ENCODE results near the gene MRC1. TPM values are rescaled to one million over a fixed set of nuclear protein-coding genes. Genes with fewer than 3 reads are reported as not detected.

MRC1 gene
- total RNA-seq, 1 donor from 2014 or later: 0.07 TPM

DNA sequence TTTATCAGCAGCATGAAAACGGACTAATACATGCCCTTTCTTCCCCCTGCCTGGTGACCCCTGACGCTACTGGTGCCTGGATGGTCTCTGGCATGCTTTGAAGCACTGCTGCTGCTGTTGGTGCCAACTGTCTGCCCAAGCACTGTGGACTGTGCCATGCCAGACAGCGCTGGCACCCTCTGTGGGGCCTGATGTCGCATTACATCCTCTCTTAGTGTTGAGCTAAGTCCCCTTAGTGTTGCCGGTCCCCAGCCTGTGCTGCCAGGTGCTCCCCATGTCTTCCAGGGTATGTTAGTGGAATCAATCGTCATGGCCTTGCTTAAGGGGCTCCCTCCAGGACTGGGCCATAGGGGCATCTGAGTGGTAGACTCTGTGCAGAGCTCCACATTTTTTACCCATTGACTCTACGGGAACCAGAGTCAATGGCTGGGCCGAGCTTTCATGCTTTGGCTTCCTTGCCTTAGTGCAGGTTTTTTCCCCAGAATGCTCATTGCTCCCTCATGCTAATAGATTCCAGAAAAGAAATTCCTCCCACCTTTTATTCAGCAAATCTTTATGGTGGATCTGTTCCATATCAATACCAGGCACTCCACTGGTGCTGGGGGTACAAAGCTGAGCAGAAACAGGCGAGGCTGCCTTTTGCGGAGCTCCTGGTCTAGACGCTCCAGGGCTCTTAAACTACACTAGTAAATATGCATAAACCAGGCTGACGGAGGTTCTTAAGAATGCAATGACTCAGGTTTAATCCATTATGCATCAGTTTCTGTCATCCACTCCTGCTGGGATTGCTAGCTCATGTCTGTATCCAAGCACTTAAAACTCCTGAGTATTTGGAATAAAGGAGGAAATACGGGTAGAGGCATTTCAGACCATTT lies 21.8 kb upstream of the MRC1 start:
- peak; percentile 97 for DNase-seq (ENCODE audit: low read depth)
- H3K27ac ChIP-seq (ENCODE audit: low read depth, low read length): peak overlapping the region; percentile 87
- no peaks in the 10 kb centered on the region for H3K9me3 ChIP-seq (ENCODE audit: insufficient read depth, low read depth, low read length)
- H3K79me2 ChIP-seq (ENCODE audit: insufficient read depth, low read length): no peaks in the 10 kb centered on the region
- peak overlapping the region; percentile 19 for H3K4me3 ChIP-seq (ENCODE audit: insufficient read depth, low read depth, low read length)
- TF ChIP-seq, protein P1, sequence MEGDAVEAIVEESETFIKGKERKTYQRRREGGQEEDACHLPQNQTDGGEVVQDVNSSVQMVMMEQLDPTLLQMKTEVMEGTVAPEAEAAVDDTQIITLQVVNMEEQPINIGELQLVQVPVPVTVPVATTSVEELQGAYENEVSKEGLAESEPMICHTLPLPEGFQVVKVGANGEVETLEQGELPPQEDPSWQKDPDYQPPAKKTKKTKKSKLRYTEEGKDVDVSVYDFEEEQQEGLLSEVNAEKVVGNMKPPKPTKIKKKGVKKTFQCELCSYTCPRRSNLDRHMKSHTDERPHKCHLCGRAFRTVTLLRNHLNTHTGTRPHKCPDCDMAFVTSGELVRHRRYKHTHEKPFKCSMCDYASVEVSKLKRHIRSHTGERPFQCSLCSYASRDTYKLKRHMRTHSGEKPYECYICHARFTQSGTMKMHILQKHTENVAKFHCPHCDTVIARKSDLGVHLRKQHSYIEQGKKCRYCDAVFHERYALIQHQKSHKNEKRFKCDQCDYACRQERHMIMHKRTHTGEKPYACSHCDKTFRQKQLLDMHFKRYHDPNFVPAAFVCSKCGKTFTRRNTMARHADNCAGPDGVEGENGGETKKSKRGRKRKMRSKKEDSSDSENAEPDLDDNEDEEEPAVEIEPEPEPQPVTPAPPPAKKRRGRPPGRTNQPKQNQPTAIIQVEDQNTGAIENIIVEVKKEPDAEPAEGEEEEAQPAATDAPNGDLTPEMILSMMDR (IDR thresholded peaks at IDR 0.05; ENCODE audit: insufficient read depth, low read depth, low read length): no peak
- TF ChIP-seq EZH2 (IDR thresholded peaks at IDR 0.05; ENCODE audit: insufficient read depth, low read length): no peak
- no peaks in the 10 kb centered on the region for H3K36me3 Mint-ChIP-seq (ENCODE audit: low read depth, unreplicated experiment)
- H3K9ac ChIP-seq (ENCODE audit: low read length): peak overlapping the region; percentile 65
- H4K20me1 ChIP-seq (ENCODE audit: insufficient read depth, low read length): no peaks in the 10 kb centered on the region
- H2AFZ ChIP-seq (ENCODE audit: low read depth, low read length): peak overlapping the region; percentile 70
- peaks cover 42% of the 10 kb centered on the region for H3K4me1 ChIP-seq (ENCODE audit: insufficient read depth, low read length)
- peak overlapping the region; percentile 74 for H3K4me3 Mint-ChIP-seq (ENCODE audit: unreplicated experiment)
- peaks cover 40% of the 10 kb centered on the region for H3K4me1 Mint-ChIP-seq (ENCODE audit: low read depth, unreplicated experiment)
- peak overlapping the region; percentile 100 for H3K27ac Mint-ChIP-seq (ENCODE audit: unreplicated experiment)
- peak overlapping the region; percentile 74 for H3K4me2 ChIP-seq (ENCODE audit: low read length)
- no peaks in the 10 kb centered on the region for H3K27me3 ChIP-seq (ENCODE audit: insufficient read depth, low read length)
- H3K27me3 Mint-ChIP-seq (ENCODE audit: low read depth, unreplicated experiment): no peaks in the 10 kb centered on the region
- H3K36me3 ChIP-seq (ENCODE audit: insufficient read depth, low read length): no peaks in the 10 kb centered on the region
- peak; percentile 97 for FAIRE-seq
- no peaks in the 10 kb centered on the region for H3K9me3 Mint-ChIP-seq (ENCODE audit: unreplicated experiment)

DNA sequence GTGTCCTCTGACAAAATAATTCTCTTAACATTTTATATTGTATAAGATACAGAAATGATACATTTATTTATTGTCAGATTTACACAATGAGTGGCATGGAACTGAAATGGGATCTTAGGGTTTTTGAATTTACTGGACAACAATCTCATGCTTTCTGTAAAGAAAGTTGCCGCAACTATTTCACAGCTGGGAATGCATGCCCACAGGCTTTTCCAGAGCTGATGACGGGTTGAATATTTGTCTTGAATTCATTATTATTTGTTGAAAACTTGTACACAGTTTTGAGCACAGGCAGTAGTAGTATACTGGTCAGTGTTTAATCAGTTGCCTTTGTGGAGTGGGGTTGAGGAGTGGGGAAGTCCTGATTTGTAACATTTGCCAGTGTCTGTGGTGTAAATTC lies 20.5 kb upstream of the MRC1 start:
- Mint-ChIP-seq H3K27me3 (ENCODE audit: low read depth, unreplicated experiment) (no peaks in the 10 kb centered on the region), H3K36me3 (ENCODE audit: low read depth, unreplicated experiment) (no peaks in the 10 kb centered on the region), H3K9me3 (ENCODE audit: unreplicated experiment) (no peaks in the 10 kb centered on the region), H3K4me1 (ENCODE audit: low read depth, unreplicated experiment) (peaks cover 42% of the 10 kb centered on the region), H3K27ac (ENCODE audit: unreplicated experiment) (no peak overlapping the region), H3K4me3 (ENCODE audit: unreplicated experiment) (no peak overlapping the region)
- Histone ChIP-seq H3K9me3 (ENCODE audit: insufficient read depth, low read depth, low read length) (no peaks in the 10 kb centered on the region), H3K79me2 (ENCODE audit: insufficient read depth, low read length) (no peaks in the 10 kb centered on the region), H4K20me1 (ENCODE audit: insufficient read depth, low read length) (no peaks in the 10 kb centered on the region), H3K4me2 (ENCODE audit: low read length) (no peak overlapping the region), H3K27ac (ENCODE audit: low read depth, low read length) (peak overlapping the region; percentile 22), H3K9ac (ENCODE audit: low read length) (no peak overlapping the region), H3K36me3 (ENCODE audit: insufficient read depth, low read length) (no peaks in the 10 kb centered on the region), H2AFZ (ENCODE audit: low read depth, low read length) (no peak overlapping the region), H3K27me3 (ENCODE audit: insufficient read depth, low read length) (no peaks in the 10 kb centered on the region), H3K4me3 (ENCODE audit: insufficient read depth, low read depth, low read length) (no peak overlapping the region), H3K4me1 (ENCODE audit: insufficient read depth, low read length) (peaks cover 34% of the 10 kb centered on the region)
- DNase-seq (ENCODE audit: low read depth) (no peak), FAIRE-seq (no peak)
- TF ChIP-seq, protein P1 (IDR thresholded peaks at IDR 0.05; ENCODE audit: insufficient read depth, low read depth, low read length): no peak
- TF ChIP-seq EZH2 (IDR thresholded peaks at IDR 0.05; ENCODE audit: insufficient read depth, low read length): no peak

DNA sequence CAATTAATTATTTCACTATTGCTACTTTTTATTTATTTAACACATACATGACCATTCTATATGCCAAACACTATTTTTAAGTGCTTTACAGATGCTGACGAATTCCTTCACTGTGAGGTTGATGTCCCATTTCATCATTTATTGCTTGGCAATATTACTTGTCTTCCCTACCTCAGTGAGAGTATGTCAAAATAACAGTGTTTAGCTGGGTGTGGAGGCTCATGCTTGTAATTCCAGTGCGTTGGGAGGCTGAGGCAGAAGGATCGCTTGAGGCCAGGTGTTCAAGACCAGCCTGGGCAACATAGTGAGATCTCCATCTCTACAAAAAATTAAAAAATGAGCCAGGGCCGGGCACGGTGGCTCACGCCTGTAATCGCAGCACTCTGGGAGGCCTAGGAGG lies 19.8 kb upstream of the MRC1 start:
- no peak overlapping the region for H3K4me3 Mint-ChIP-seq (ENCODE audit: unreplicated experiment)
- H3K4me1 ChIP-seq (ENCODE audit: insufficient read depth, low read length): peaks cover 26% of the 10 kb centered on the region
- H3K36me3 Mint-ChIP-seq (ENCODE audit: low read depth, unreplicated experiment): no peaks in the 10 kb centered on the region
- H3K36me3 ChIP-seq (ENCODE audit: insufficient read depth, low read length): no peaks in the 10 kb centered on the region
- no peaks in the 10 kb centered on the region for H3K79me2 ChIP-seq (ENCODE audit: insufficient read depth, low read length)
- FAIRE-seq (no peak), DNase-seq (ENCODE audit: low read depth) (no peak)
- H3K4me1 Mint-ChIP-seq (ENCODE audit: low read depth, unreplicated experiment): peaks cover 35% of the 10 kb centered on the region
- H3K4me2 ChIP-seq (ENCODE audit: low read length): no peak overlapping the region
- no peaks in the 10 kb centered on the region for H3K27me3 ChIP-seq (ENCODE audit: insufficient read depth, low read length)
- H3K27ac Mint-ChIP-seq (ENCODE audit: unreplicated experiment): no peak overlapping the region
- no peak overlapping the region for H3K27ac ChIP-seq (ENCODE audit: low read depth, low read length)
- H3K9ac ChIP-seq (ENCODE audit: low read length): no peak overlapping the region
- no peak overlapping the region for H2AFZ ChIP-seq (ENCODE audit: low read depth, low read length)
- H3K27me3 Mint-ChIP-seq (ENCODE audit: low read depth, unreplicated experiment): no peaks in the 10 kb centered on the region
- no peaks in the 10 kb centered on the region for H3K9me3 ChIP-seq (ENCODE audit: insufficient read depth, low read depth, low read length)
- H4K20me1 ChIP-seq (ENCODE audit: insufficient read depth, low read length): no peaks in the 10 kb centered on the region
- no peak overlapping the region for H3K4me3 ChIP-seq (ENCODE audit: insufficient read depth, low read depth, low read length)
- no peaks in the 10 kb centered on the region for H3K9me3 Mint-ChIP-seq (ENCODE audit: unreplicated experiment)
- TF ChIP-seq, protein P1 (IDR thresholded peaks at IDR 0.05; ENCODE audit: insufficient read depth, low read depth, low read length): no peak
- TF ChIP-seq EZH2 (IDR thresholded peaks at IDR 0.05; ENCODE audit: insufficient read depth, low read length): no peak
